ENCODE results near the gene RIOK2. TPM values are rescaled to one million over a fixed set of nuclear protein-coding genes. Genes with fewer than 3 reads are reported as not detected.

Gene RIOK2
- total and polyA plus RNA-seq, 2 of the 8 experiments (the other 6 are each of a cell fraction or from before 2014, with no cell fraction given): 5.4 to 35.0 TPM

DNA sequence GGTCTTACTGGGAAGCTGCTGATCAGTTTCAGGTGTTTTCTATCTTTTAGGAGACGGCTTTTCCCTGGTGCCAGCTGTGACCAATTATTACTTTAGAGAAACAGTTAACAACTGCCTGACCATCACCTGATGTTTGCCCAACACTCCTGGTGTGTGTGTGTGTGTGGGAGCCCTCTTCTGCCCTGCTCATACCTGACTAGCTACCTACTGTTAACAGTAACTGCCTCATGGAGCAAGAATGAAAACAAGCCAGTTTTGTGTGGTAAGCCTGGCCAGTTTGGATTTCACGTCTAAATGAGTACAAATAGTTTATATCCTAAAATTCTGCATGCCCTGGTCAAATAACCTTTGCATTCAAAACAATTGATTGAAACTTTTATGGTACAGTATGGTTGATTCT is 46.1 kb upstream of the RIOK2 start:
- H2BK20ac ChIP-seq (ENCODE audit: low read length): no peak overlapping the region
- no peaks in the 10 kb centered on the region for H3K79me2 ChIP-seq (ENCODE audit: control insufficient read depth in 1 of 2, insufficient read depth in 2 of 2, low read length in 2 of 2)
- no peaks in the 10 kb centered on the region for H4K20me1 ChIP-seq (replicated peaks in 1 of 2; ENCODE audit: control insufficient read depth in 1 of 2, insufficient read depth in 2 of 2, low read length in 2 of 2)
- H2BK12ac ChIP-seq (ENCODE audit: low read depth, low read length): no peak overlapping the region
- FAIRE-seq (no peak), DNase-seq (ENCODE audit: low read depth in 1 of 2, low spot score in 2 of 2) (no peak)
- no peak overlapping the region for H2BK120ac ChIP-seq (replicated peaks; ENCODE audit: low read depth, low read length)
- H4K5ac ChIP-seq (ENCODE audit: insufficient read length, low read depth, low read length): no peak overlapping the region
- no peak overlapping the region for H3K14ac ChIP-seq (ENCODE audit: insufficient read length)
- WGBS, 2 experiments (ENCODE audit: extremely low coverage in 1 of 2, insufficient coverage in 1 of 2, insufficient read length in 1 of 2, insufficient replicate concordance in 2 of 2, low coverage in 1 of 2, low lambda C conversion rate in 2 of 2, missing lambda C conversion rate in 1 of 2): 88% methylated on average over 2 of the region's 2 CpGs; no CpG with 5 or more reads in 1 of the 2 experiments
- CTCF ChIA-PET (ENCODE audit: partially characterized antibody): interaction anchor here (0.8 to 2.5 kb wide), 2 partner anchors 26 to 69 kb away, joined by 4 to 9 read pairs; no protein-coding TSS in a partner anchor
- no peak overlapping the region for H2BK5ac ChIP-seq (ENCODE audit: low read depth, low read length)
- no peaks in the 10 kb centered on the region for H3K9me3 ChIP-seq (ENCODE audit: insufficient read depth in 2 of 2, low read depth in 1 of 2, low read length in 1 of 2)
- no peak overlapping the region for H3K27ac ChIP-seq (ENCODE audit: low read depth, low read length)
- H3K4ac ChIP-seq (replicated peaks; ENCODE audit: insufficient read length, low read depth, low read length): no peak overlapping the region
- H2AK5ac ChIP-seq (ENCODE audit: low read depth, low read length): no peak overlapping the region
- H3K18ac ChIP-seq (ENCODE audit: extremely low read depth, low read length): no peak overlapping the region
- no peak overlapping the region for H3K4me2 ChIP-seq (ENCODE audit: insufficient read depth in 1 of 2, low read depth in 2 of 2, low read length in 2 of 2)
- H2BK15ac ChIP-seq (ENCODE audit: low read length): no peak overlapping the region
- no peaks in the 10 kb centered on the region for H3K36me3 ChIP-seq (ENCODE audit: control insufficient read depth in 2 of 4, insufficient read depth in 4 of 4, low read length in 3 of 4)
- H3K23ac ChIP-seq (ENCODE audit: insufficient read length): no peak overlapping the region
- H3K79me1 ChIP-seq (ENCODE audit: low read depth, low read length): no peaks in the 10 kb centered on the region
- no peak overlapping the region for H4K8ac ChIP-seq (ENCODE audit: extremely low read depth, insufficient read depth, low read length)
- no peak overlapping the region for H4K91ac ChIP-seq (replicated peaks; ENCODE audit: insufficient read length, low read length)
- H3K27me3 ChIP-seq (replicated peaks in 1 of 4; ENCODE audit: control insufficient read depth in 3 of 4, extremely low read depth in 1 of 4, insufficient read depth in 3 of 4, low read length in 3 of 4): no peaks in the 10 kb centered on the region
- H3K4me3 ChIP-seq (ENCODE audit: extremely low read depth in 1 of 4, insufficient read depth in 2 of 4, low read depth in 3 of 4, low read length in 4 of 4): no peak overlapping the region
- no peak overlapping the region for H3K56ac ChIP-seq (replicated peaks; ENCODE audit: insufficient read length, low read depth, low read length)
- no peaks in the 10 kb centered on the region for H3K23me2 ChIP-seq (ENCODE audit: low read depth, low read length)
- POLR2A ChIA-PET (ENCODE audit: partially characterized antibody): no interaction called here
- TF ChIP-seq NANOG (IDR thresholded peaks at IDR 0.05; ENCODE audit: insufficient read depth, low read depth, low read length, poor library complexity, severe bottlenecking) (no peak), CEBPB (IDR thresholded peaks at IDR 0.05; ENCODE audit: low read depth, low read length) (no peak), YY1 (IDR thresholded peaks at IDR 0.05; ENCODE audit: low read depth, low read length) (no peak)
- no peak overlapping the region for H2AFZ ChIP-seq (ENCODE audit: low read length)
- H3K4me1 ChIP-seq (replicated peaks in 1 of 4; ENCODE audit: control insufficient read depth in 3 of 4, insufficient read depth in 4 of 4, low read length in 3 of 4): no peaks in the 10 kb centered on the region
- no peak overlapping the region for H3K9ac ChIP-seq (replicated peaks in 1 of 4; ENCODE audit: extremely low read depth in 1 of 4, low read depth in 3 of 4, low read length in 3 of 4)
